Smooth muscle cell of the brain vasculature (primary cell): Measurements from ENCODE around the gene PADI2.

Experiments used
- DNase-seq: peaks from one replicate; pipeline ENCODE4 v3.0.0-alpha.2; 2012; ENCODE audit warnings: low read depth, low spot score

The PADI2 gene

DNA sequence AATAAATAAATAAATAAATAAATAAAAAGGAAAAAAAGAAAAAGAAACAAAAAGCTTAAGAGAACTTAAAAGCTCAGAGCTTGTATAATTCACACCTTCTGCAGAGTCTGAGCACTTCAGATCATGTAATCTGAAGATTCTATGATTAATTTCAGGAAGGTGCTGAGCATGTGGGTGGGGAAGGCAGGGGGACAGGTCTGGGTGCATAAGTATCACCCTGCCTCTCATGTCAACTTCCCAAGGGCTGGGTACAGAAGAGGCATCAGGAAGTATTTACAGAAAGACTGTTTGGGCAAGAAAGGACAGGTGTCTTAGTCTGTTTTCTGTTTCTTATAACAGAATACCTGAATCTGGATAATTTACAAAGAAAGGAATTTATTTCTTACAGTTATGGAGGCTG lies 20.4 kb upstream of the PADI2 start:
- no peak for DNase-seq

DNA sequence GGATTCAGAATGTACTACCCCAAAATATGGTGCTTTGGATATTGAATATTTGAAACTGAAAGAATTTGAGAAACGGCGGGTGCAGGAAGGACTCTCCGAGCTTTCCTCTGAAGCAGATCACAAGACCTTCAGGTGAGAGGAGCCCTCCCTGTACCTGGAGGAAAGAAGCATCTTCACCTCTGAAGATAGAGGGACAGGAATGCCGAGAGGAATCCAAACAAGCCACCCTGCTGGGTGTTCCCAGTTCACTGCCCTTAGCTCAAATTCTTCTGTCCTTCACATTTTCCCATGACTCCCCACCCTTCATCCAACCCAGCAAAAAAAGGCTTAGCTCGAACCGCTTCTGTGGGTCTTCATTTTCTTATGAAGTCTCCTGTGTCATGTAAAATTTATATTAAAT lies 18.2 kb upstream of the PADI2 start:
- no peak for DNase-seq

DNA sequence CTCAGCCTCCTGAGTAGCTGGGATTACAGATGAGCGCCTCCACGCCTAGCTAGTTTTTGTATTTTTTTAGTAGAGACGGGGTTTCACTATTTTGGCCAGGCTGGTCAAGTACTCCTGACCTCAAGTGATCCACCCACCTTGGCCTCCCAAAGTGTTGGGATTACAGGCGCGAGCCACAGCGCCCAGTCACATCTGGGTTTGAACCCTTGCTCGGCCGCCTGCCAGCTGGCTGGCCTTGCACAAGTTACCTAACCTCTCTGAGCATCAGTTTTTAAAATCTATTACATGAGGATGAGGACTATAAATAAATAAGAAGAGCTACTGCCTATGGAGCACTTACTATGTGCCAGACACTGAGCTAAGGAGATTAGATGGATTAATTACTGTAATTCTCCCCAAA lies 17.7 kb upstream of the PADI2 start:
- no peak for DNase-seq

- no peak for DNase-seq
These were observed 16.9 kb upstream of the PADI2 start for GRCh38 chr1:17136145-17136544.

DNA sequence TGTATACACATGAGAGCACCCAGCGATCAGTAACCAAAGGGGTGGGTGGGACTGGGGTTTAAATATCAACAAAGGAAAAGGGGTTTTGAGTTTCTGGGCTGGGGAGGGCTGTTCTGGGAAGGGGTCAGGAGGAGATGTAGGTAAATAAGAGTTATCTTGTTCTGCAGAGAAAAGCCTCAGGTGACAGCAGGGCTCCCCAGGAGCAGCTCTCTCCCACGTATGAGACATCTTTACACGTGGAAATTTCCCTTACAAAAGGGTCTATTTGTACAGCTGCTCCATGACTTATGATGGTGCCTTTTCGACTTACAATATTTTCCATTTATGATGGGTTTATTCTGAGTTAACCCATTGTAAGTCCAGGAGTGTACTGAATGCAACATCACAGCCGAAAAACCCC lies 16.3 kb upstream of the PADI2 start:
- DNase-seq: no peak

DNA sequence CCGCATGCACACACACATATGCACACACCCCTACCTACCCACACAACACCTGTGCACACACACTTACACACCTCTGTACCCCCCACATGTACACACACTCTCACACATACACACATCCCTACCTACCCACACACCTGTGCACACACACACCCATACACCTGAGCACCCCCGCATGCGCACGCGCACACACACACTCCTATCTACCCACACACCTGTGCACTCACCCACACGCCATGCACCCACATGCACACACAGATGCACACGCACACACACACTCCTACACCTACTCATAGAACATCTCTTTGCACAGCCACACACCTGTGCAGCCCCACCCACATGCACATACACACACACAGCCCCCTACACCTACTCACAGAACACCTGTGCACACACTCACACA lies 15.5 kb upstream of the PADI2 start:
- DNase-seq: no peak

- no peak for DNase-seq
These were observed 14.8 kb upstream of the PADI2 start for GRCh38 chr1:17134034-17134433.

DNA sequence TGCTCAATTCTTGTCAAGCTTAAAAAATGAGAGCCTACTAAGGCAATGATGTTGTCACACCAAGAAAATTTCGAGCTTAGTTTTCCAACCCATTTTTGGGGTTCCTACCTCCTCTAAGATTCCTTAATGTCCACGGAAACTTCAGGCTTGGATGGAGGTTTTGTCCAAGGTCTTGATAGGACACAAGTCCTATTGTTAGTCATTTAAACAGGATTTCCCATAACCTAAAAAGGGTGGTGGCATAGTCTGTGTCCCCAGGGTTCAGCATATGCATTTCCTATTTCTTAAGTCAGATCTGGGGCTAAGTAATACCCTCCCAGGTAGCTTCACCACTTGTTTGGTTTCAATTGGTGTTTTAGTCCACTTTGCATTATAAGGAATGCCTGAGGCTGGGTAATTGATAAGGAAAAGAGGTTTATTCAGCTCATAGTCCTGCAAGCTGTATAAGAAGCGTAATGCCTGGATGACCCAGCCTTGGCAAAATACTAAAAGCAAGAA lies 10.9 kb upstream of the PADI2 start:
- DNase-seq: no peak

GRCh38 chr1:17128361-17128760 lies 9.1 kb upstream of the PADI2 start:
- peak; percentile 21 for DNase-seq

DNA sequence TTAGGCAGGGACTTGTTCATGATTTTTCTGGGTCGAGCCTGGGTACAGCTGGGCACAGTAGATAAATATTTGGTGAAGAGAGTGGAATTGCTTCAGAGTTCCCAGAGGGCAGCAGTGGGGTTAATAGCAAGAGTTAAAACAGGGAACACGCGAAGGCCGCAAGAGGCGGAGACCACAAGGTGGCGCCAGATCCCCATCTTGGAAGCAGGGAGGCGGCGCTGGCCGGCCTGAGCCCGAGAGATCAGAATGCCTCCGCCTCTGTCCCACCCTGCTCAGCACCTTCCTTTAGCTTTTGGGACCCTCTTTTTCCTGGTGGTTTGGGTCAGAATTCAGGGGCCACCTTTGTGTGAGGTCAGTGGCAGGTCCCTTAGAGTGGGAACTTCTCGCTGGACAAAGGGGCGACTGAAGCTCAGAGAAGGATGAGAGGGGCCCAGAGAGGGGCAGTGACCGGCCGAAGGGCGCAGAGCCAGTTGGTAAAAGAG lies 6.5 kb upstream of the PADI2 start:
- DNase-seq: peak; percentile 47

GRCh38 chr1:17123196-17124045 lies 4.2 kb upstream of the PADI2 start:
- no peak for DNase-seq

- peak; percentile 26 for DNase-seq
These were observed 3.4 kb upstream of the PADI2 start for GRCh38 chr1:17122521-17123164.

- DNase-seq: no peak
These were observed 2.6 kb upstream of the PADI2 start for GRCh38 chr1:17121881-17122280.

GRCh38 chr1:17120962-17121837 lies 1.9 kb upstream of the PADI2 start:
- DNase-seq: no peak

- no peak for DNase-seq
These were observed 1.2 kb upstream of the PADI2 start for GRCh38 chr1:17120481-17120877.

DNA sequence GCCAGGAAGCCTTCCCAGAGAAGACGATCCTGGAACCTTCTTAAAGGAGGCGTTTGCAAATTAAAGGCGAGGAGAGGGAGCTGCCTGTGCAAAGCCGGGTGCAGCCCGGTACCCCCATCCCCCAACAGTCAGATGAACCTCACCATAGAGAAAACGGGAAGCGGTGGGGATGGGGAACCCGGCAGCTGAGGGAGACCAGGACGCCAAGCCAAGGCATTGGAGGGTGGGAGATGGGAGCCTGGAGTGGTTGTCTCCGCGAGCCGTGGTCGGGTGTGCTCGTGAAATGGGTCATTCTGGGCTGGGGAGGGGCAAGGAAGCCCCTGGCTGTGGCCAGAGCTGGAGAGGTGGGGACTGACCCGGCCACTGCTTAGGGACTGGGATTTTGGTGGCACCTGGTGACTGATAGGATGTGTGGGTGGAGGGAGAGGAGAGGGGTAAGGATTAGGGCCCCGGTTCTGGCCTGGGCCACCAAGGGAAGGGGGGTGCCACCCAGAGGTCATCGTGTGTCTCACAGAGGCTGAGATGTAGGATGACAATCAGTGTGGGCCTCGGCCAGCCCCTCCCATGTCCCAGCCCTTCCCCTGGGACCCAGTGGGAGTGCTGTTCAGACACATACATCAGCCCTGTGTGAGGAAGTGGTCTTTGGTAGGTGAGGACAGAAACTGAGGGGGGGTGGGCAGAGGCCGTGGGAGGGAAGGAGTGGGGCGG lies 676 bp upstream of the PADI2 start:
- DNase-seq: no peak

- DNase-seq: no peak
These were observed 560 bp downstream of the PADI2 start for GRCh38 chr1:17118706-17119075.

DNA sequence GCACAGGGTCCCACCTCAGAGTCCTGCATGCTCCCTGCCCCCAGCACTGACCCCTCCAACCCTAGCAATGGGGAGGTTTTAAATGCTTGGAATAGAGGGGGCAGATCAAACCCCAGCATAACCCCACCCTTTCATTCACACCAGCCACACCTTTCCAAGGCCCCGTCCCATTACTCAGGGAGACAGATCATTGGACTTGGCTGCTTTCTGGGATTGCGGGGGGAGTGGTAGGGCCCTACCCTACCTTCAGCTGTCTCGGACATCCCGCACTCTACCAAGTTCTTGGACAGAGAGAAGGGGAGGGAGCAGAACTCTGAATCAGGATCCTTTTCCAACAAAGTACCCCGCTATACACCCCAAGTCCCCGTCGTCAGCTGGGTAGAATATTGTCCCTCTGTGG lies 983 bp downstream of the PADI2 start:
- no peak for DNase-seq

DNA sequence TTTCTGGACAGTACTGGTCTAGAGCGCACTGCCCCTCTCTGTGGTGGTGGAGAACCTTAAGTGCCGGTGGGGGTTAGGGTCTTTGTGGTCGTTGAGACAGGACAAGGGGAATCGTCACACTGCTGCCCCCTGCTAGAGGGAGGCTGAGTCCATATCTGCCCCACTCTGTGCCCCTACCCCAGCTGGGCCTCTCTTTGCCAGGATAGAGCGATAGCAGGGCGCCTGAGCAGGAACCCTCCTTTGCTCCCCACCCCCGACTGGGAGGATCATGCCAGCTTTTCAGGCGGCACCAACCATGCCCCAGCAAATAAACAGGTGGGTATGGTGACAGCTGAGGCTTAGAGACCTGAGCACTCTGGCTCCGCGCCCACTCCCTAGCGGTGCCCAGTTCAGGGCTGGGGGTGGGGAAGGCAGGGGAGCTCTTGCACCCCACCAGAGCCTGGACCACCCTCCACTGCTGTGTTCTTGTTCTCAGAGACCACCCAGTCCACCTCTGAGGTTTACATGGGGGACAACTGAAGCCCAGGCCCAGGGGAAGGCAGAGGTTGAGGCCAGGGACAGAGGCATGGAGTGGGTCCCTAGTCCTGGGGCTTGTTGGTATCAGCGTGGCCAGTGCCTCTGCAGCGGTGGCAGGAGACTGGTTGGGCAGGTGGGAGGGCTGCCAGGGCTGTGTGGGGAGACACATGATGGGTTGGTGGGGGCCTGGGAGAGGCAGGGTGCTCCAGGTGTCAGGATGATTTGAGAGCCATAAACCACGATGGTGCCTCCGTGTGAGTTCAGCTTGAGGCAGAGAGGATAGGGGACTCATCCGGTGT lies 1.6 kb downstream of the PADI2 start:
- DNase-seq: no peak

- DNase-seq: no peak
These were observed 2.6 kb downstream of the PADI2 start for GRCh38 chr1:17116643-17117042.

DNA sequence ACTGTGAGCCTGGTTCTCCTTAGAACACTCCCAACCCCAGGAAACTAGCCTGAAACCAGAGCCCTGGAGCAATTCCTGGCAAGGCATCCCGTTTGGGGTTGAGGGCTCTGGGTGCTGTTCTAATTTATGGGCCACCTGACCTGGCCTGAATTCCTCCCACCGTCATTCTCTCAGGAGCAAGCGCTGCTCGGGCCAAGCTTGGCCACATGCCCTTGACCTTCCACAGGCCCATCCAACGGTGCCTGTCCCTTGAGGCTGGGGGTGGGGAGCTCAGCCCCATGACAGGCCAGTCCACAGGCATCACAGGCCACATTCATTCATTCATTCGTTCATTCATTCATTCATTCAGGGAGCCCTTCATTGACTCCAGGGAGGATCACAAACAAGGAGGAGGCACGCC lies 5.3 kb downstream of the PADI2 start:
- DNase-seq: no peak
